ENCODE data around the gene NUP210. TPM values are rescaled to one million over a fixed set of nuclear protein-coding genes. Genes with fewer than 3 reads are reported as not detected.

NUP210 gene
- total RNA-seq, 1 experiment from 2014 or later: 48.5 TPM

DNA sequence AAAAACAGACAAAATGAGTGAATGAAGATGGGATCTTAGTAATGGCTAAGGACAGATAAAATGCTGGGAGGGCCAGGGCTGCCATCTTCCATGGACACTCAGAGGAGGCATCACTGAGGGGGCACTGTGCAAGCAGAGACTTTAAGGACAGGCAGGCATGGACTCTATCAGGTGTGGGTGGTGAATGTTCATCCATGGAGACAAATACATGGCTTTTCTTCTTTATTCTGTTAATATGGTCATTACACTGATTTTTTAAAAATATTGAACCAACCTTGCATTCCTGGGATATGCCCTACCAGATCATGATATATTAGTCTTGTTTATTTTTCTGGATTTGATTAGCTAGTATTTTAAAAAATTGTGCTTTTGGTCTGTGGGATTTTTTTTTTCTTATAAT, 12.2 kb downstream of the NUP210 start:
- no peak for DNase-seq (ENCODE audit: extremely low read depth, low read depth)

DNA sequence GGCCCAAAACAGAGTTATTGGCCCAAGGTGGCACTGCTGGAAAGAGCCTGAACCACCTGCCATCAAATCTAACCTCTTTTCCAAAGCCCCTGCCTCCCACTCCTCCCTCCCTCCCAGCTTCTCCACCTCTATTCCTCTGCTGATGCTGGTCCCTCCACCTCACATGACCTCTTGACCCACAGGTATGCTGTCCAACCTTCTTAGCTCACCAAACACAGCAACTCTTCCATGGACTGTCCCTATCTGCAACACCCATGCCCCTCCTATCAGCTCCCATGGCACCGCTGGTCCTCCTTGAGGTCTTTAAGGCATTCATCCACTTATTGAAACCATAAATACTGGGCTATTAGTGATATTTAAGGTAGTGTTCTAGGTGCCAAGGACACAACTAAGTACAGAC, 12.6 kb downstream of the NUP210 start:
- no peak for DNase-seq (ENCODE audit: extremely low read depth, low read depth)

DNA sequence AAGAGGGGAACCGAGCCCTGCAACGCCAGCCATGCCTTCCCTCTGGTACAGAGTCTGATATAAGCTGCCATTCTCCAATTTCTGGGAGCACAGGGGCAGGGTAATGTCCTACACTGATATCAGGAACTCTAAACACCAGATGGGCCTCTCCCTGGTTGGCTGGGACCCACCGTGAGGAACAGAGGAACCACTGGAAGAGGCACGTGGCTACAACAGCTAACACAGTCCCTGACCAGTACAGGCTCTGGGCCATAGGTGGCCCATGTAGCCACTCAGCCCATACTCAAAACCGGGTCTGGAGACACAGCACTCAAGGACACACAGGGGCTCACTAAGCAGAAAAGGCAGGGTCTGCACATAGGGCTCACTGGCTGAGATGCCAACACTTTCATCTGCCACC, 13.9 kb downstream of the NUP210 start:
- no peak for DNase-seq (ENCODE audit: extremely low read depth, low read depth)

DNA sequence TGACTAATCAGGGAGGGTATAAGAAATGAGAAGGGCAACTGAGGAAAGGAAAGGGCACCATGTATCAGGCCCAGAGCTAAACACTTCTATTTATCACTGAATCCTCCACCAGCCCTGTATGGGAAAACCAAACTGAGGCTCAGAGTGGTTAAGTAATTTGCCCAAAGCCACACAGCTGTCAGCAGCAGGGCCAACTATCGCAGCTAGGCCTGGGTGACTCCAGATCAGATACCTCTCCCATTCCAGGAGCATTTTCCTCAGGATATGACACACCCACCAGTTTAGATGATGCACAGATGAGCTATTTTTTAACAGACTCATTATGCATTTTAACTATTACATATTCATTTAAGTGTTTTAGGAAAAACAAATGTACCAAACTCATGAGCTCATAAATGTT, 14.5 kb downstream of the NUP210 start:
- no peak for DNase-seq (ENCODE audit: extremely low read depth, low read depth)

DNA sequence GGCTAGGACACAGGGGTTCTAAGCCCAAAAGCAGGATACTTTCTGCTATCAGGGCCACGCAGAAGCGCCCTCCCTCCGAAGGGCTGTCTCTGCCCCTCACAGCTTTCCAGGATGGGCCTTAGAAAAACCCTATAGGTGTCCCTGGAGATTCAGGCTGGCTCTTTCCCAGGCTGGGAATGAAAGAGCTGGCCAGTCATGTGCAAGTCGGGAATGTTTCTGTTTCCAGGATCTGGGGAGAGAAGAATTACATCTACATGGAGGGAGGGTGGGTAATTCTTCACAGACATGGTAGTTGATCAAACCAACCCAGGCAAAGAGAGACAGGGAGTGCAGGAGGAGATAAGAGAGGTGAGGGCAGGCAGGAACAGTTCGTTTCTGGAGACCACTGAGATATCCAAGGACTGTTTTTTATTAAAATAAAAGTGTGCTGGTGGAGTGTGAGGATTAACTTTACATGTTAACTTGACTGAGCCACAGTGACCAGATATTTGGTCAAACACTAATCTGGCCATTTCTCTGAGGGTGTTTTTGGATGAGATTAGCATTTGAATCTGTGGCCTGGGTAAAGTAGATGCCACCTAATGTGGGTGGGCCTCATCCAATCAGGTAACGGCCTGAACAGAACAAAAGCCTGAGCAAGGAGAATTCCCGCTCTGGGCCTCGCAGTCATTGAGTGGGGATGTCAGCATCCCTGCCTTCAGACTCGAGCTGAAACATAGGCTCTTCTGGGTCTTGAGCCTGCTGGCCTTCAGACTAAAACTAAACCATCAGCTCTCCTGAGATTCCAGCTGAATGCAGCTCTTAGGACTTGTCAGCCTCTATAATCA, 15.3 kb downstream of the NUP210 start:
- DNase-seq (ENCODE audit: extremely low read depth, low read depth): no peak

DNA sequence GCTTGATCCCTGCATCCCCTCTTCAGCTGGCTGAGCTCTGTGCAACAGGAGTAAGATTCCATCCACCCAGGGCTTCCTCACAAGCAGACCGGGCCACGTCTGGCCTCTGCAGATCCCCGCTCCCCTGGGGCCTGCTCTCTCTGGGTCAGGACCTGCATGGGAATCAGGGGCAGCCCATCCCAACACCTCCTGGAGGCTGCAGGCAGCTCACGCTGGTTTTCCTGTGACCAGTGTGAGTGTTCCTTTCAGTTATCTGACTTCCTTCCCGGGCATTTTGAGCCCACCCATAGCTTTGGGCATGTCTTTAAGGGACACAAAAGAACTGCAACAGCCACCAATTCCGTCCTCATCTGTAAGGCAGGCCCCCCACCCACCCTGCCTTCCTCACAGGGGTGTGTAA, 16.3 kb downstream of the NUP210 start:
- no peak for DNase-seq (ENCODE audit: extremely low read depth, low read depth)

DNA sequence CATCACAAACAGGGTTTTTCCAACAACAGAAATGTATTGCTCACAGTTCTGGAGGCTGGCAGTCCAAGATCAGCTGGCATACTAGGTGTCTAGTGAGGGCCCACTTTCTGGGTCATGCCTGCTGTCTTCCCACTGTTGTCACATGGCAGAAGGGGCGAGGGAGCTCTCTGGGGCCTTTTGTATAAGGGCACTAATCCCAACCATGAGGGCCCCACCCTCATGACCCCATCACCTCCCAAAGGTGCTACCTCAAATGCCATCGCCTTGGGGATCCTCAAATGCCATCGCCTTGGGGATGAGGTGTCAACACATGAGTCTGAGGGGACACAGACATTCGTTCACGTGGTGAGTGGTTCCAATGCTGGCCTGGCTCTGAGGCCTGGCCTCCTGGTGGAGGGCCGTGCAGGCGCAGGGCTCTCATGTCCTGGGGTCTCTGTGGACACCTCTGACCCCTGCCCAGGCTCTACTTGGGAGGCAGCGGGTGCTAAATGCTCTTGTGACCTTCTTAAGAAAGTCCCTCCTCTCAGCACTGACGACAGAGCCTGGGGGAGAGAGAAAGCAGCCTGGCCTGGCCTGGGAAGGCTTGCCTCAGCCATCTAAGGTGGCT, 16.8 kb downstream of the NUP210 start:
- DNase-seq (ENCODE audit: extremely low read depth, low read depth): no peak

DNA sequence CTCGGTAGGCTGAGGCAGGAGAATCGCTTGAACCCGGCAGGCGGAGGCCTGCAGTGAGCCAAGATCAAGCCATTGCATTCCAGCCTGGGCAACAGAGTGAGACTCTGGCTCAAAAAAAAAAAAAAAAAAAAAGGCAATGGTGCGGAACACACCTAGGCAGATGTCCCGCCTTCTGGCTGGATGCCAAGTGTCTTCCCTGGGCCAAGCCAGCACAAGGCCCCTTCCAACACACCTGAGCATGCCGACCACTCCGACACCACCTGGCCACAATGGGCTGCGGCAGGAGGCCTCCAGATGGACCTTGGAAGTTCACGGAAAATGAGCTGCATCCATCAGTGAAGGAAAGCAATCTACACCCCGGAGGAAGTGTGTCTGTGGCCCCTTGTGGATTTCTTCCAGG, 19.0 kb downstream of the NUP210 start:
- DNase-seq (ENCODE audit: extremely low read depth, low read depth): no peak

DNA sequence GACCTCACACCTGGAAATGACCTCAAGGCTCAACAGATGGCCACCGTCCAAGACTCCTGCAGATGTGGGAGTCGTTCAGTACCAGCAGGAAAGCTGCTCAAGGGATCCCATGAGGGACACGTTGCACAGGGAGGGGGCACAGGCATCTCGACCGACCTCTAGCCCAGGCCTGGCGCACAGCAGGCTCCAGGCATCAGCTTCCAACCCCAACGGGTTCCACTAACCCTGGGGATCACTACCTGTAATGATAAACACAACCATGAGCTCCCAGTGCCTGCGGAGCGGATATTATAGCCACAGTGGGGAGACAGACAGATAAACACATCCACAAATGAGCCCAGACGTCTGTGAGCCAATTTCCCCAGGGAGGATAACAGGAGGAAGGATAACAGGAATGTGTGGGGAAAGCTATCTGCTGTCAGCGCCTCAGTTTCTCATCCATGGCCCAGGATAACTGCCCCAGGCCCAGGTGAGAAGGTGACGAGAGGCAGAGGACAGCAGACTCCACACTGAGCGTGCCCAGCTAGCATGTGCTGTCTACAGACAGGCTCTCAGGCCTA, 19.9 kb downstream of the NUP210 start:
- no peak for DNase-seq (ENCODE audit: extremely low read depth, low read depth)

DNA sequence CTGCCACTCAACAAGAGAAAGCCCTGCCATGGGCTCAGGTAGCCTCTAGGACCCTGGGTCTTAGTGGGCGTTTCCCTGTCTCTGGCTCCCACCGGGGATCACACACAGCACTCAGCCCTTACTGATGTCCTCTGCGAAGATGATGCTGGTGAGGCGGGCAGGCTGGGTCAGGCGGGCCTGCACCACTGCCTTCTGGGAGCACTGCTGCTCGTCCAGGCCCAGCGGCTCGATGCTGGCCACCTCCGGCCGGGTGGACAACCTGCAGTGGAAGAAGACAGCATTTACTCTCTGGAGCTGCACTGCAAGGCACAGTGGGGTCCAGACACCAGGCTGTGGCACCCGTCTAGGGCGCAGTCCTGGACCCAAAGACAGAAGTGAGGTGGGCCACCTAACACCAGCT, 20.5 kb downstream of the NUP210 start:
- no peak for DNase-seq (ENCODE audit: extremely low read depth, low read depth)

DNA sequence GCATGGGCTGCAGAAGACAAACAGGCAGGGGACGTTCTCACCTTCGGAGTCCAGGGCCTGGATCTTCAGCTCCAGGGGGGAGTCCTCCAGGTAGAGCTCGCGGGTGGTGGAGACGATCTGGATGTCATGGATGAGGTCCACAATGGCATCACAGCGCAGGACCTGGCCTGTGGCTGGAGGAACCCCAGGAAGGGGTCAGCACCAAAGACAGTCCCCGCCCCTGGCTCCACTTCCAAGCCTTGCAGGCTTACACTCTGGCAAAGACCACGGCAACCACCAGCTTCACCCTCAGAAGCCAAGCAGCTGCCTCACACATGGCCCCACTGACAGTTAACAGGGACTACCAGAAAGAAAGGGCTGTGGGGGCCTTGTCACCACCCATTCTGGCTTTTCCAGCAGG, 22.8 kb downstream of the NUP210 start:
- no peak for DNase-seq (ENCODE audit: extremely low read depth, low read depth)

DNA sequence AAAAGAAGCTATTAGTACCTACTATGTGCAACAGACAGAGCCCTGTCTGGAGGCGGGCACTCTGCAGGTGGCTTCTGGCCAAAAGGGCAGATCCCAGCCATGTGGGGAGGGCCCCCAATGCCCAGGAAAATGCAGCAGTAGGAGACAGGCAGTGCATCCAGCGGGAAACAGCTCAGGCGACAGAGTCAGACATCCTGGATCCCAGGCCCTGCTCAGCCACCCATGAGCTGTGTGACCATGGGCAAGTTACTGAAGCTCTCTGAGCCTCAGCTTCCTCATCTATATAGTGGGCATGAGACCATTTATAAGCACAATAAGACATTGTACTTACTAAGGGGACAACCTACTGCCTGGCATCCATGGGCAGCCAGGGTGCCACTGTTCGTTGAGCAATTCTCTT, 25.8 kb downstream of the NUP210 start:
- no peak for DNase-seq (ENCODE audit: extremely low read depth, low read depth)

DNA sequence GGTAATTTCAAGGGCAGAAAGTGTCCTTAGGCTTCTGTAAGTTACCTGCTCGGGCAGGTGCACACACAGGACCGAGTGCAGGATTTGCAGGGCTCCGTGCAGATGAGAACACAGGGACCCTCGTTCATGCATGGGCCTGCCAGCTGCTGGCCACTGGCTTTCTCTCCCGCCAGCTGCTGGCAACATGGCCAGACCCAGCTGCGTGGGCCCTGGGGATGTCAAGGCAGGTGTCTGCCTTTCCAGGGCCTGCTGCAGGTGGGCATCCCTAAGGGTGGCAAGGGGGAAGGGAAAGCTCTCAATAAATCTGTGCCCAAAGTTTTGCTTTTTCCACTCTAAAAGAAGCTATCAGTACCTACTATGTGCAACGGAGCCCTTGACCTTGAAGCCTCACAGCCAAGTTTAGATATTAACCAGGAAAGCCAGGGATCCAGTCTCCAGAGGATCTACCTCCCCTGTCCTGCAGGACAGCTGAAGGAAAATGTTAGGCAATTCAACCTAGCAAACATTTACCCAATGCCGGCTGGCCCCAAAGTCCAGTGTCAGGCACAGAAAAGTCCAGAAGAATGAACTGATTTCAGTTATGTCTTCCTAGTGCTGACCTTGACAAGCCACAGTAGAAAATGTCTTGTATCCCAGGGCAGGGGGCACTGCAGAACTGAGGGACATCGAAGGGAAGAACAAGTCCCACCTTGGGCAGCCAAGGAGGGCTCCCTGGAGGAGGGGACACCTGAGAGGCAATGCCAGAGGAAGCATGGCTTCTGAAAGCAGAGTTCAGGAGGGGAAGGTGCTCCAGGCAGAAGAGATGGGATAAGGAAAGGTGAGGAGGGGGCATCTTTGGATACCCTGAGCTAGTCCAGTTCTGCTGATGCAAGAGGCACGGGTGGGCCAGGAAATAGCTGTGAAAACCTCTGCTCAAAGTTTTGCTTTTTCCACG, 26.4 kb downstream of the NUP210 start:
- no peak for DNase-seq (ENCODE audit: extremely low read depth, low read depth)

DNA sequence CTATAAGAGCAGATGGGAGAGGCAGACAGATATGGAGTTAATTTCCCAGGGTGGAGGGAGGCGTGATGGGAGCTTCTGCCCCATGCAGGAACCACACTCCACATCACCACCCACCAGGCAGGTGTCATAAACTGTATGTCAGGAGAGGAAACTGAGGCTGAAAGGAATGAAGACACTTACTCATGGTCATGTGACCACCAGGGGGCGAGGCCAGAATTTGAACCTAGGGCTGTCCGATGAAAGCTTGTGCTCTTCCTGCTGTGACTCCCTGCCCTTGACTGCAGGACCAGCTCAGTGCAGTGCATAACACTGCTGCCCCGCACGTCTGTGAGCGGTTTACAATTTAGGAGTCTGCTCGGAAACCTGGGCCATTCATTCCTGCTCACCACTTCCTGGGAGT, 28.8 kb downstream of the NUP210 start:
- DNase-seq (ENCODE audit: extremely low read depth, low read depth): no peak

DNA sequence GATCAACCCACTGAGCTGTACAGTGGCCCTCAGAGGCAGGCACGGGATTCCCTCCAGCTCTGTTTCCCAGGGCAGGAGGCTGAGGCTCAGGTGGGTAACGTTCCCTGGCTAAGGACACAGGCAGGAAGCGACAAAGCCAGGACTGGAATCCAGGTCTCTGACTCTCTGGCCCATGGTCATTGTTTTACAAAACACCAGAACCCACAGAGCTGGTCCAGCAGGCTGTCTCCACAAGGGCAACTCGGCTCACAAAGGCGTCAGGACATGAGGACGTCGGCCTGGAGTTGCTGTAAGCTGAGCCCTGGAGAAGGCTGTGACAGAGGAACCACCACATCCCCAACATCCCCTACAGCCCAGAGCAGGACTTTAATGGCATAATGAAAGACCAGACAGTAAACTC, 30.7 kb downstream of the NUP210 start:
- no peak for DNase-seq (ENCODE audit: extremely low read depth, low read depth)

DNA sequence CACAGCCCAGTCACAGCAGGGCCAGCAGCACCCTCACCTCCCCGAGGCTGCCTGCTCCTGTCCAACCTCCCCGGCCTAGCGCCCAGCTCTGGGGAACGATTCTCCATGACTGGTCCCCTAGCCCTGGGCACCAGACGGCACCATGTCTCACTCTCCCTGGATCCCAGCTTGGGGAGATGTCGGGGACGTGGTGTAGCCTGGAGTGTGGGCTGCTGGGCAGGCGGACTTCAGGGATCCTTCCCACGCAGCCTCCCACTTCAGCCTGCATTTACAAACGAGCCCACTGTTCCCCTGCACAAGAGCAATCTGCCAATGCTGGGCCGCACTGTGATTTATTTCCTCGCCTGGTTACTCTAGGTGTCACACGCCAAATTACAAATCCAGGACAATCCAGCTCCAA, 31.3 kb downstream of the NUP210 start:
- no peak for DNase-seq (ENCODE audit: extremely low read depth, low read depth)

DNA sequence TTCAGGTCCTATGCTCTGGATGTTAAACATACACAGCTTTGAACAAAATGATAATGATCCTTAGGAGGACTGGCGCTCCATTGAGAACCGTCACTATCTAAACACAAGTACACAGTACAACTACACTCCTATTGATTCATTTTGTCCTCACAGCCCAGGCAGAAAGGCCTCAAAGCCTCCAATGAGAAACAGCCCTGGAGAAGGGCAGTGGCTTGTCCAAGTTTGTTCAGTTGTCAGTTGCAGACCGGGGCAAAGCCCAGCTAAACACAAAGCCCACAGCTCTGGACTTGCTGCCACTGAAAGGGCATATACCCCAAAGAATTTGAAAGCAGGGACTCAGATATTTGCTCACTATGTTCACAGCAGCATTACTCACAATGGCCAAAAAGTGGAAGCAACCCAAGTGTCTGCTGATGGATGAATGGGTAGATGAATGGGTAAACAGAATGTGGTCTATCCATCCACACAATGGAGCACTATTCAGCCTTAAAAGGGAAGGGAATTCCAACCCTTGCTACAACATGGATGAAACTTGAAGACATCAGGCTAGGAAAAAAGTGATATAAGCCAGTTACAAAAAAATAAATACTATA, 34.7 kb downstream of the NUP210 start:
- DNase-seq (ENCODE audit: extremely low read depth, low read depth): no peak

DNA sequence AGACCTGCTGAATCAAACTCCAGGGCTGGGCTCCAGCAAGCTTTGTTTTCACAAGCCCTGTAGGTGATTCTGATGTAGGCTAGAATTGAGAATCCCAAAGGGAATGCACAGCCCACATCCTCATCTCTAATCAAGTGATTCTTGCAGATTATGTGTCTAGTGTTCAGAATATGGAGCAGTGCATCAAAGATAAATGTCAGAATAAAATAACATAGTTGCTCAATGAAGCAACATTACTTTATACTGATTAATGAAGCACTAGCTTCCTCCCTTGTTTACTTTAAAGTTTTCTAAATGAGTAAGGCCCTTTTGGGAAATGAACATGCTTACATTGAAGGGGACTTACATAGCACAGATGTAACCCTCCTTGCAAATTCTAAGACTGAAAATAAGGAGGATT, 39.2 kb downstream of the NUP210 start:
- DNase-seq (ENCODE audit: extremely low read depth, low read depth): no peak

DNA sequence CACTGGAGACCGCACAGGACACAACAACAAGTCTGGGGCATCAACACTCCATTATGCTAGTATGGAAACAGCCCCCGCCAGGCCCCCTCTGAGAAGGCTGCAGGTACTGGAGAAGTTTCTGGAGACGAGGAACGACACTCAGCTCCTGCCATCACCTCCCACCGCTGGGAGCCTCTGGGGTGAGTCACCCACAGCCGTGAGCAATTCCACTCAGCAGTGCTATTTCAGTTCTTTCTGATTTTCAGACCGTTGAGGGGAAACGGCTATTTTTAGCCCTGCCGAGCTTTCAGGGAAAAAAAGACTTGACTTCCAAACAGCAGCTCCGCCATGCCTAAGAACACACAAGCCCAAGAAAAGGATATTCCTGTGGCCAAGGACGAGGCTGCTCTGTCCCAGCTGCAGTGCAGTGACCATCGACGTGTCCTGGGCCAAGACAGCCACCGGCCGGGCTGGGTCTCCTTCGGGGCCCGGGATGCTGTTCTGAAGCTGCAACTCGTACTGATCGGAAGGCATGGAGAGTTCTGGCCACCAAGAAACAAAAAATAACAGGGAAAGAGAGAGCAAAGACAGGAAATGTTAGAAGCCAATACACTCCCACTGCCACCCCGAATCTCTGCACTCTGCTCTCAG, 40.8 kb downstream of the NUP210 start:
- DNase-seq (ENCODE audit: extremely low read depth, low read depth): no peak

DNA sequence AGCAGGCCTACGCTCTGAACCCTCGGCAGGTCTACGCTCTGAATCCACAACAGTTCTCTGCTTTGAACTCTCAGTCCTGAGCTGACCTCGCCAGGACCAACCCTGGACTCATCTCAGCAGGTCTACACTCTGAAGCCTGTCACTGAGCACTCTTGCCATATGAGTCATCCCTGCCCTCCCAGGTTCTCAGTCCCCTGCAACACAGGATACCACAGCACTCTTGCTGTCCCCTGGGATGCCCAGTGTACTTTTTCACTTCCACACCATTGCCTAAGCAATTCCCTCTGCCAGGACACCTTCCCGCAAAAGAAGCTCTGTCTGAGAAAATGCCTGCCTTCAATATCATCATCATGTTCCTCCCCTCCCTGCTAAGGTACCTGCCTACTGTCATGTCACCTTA, 42.0 kb downstream of the NUP210 start:
- DNase-seq (ENCODE audit: extremely low read depth, low read depth): no peak
